CD4-positive, alpha-beta T cell treated with Interleukin-15 for 4 hours (primary cell): ENCODE data around the gene CHSY3.

Experiments used
- DNase-seq: peaks from one replicate; pipeline ENCODE4 v3.0.0-alpha.2; 2020; ENCODE audit warnings: low spot score

CHSY3 gene

GRCh38 chr5:129904102-129904666 is at the start of gene CHSY3:
Gene CHSY3 (plus strand): TSS chr5:129904465.
- no peak for DNase-seq

- no peak for DNase-seq
These were observed 47.9 kb upstream of the CHSY3 start for GRCh38 chr5:129856325-129856724.

- DNase-seq = no peak
These were observed 47.1 kb upstream of the CHSY3 start for GRCh38 chr5:129857116-129857515.

- DNase-seq = no peak
These were observed 46.1 kb upstream of the CHSY3 start for GRCh38 chr5:129858131-129858675.

- DNase-seq = no peak
These were observed 19.9 kb upstream of the CHSY3 start for GRCh38 chr5:129884322-129884721.

GRCh38 chr5:129899454-129899853 is 4.8 kb upstream of the CHSY3 start:
- DNase-seq = no peak

- no peak for DNase-seq
These were observed 1.4 kb upstream of the CHSY3 start for GRCh38 chr5:129902816-129903215.

GRCh38 chr5:129903466-129904101 is 681 bp upstream of the CHSY3 start:
- DNase-seq = no peak

GRCh38 chr5:129904667-129905472 is 605 bp downstream of the CHSY3 start:
- no peak for DNase-seq

- no peak for DNase-seq
These were observed 1.4 kb downstream of the CHSY3 start for GRCh38 chr5:129905473-129906176.

- DNase-seq = no peak
These were observed 2.1 kb downstream of the CHSY3 start for GRCh38 chr5:129906177-129906887.

- no peak for DNase-seq
These were observed 5.0 kb downstream of the CHSY3 start for GRCh38 chr5:129909225-129909624.

GRCh38 chr5:129912601-129913255 is 8.5 kb downstream of the CHSY3 start:
- no peak for DNase-seq

- no peak for DNase-seq
These were observed 11.2 kb downstream of the CHSY3 start for GRCh38 chr5:129915415-129915814.

GRCh38 chr5:129917224-129917623 is 13.0 kb downstream of the CHSY3 start:
- DNase-seq = no peak

GRCh38 chr5:129921204-129921603 is 16.9 kb downstream of the CHSY3 start:
- DNase-seq = no peak

GRCh38 chr5:129930221-129930620 is 26.0 kb downstream of the CHSY3 start:
- DNase-seq = no peak

GRCh38 chr5:129935626-129936025 is 31.4 kb downstream of the CHSY3 start:
- DNase-seq = no peak

GRCh38 chr5:129938077-129938476 is 33.8 kb downstream of the CHSY3 start:
- no peak for DNase-seq

- DNase-seq = no peak
These were observed 39.7 kb downstream of the CHSY3 start for GRCh38 chr5:129943936-129944335.

GRCh38 chr5:129945028-129945427 is 40.8 kb downstream of the CHSY3 start:
- DNase-seq = no peak
